BE2C (cell line): ENCODE results near the gene PRSS57.
A peak's percentile ranks its signal among the peaks of the same experiment; 100 is the strongest.
"Not testable (repeated sequence)": the region's sequence is repeated elsewhere in the genome, so short reads cannot be mapped to it uniquely, and the experiment has no call there.

ENCODE experiments used
- DNase-seq: peaks from one replicate; pipeline ENCODE4 v3.0.0-alpha.2; 2020
- H3K27me3 ChIP-seq: fragments of 250-450 bp; sonication (Bioruptor Pico); 2 replicates; pipeline ENCODE4 v1.5.1; 2020; ENCODE audit warnings: mild to moderate bottlenecking
- H3K36me3 ChIP-seq: fragments of 250-450 bp; sonication (Bioruptor Pico); 2 replicates; pipeline ENCODE4 v1.5.1; 2020; ENCODE audit warnings: mild to moderate bottlenecking
- H3K4me1 ChIP-seq: fragments of 250-450 bp; sonication (Bioruptor Pico); 2 replicates; pipeline ENCODE4 v1.5.1; 2020
- H3K4me3 ChIP-seq: 2 replicates; pipeline ENCODE4 v1.5.1; 2011; ENCODE audit warnings: low read depth, low read length
- H3K9me3 ChIP-seq: fragments of 250-450 bp; sonication (Bioruptor Pico); 2 replicates; pipeline ENCODE4 v1.5.1; 2020
- CTCF ChIP-seq: IDR thresholded peaks from 2 replicates; pipeline ENCODE4 v1.5.1; 2012; ENCODE audit warnings: mild to moderate bottlenecking, low read depth, low read length

Gene PRSS57

GRCh38 chr19:729965-730668 is 34.9 kb upstream of the PRSS57 start:
- Histone ChIP-seq H3K27me3 (no peaks in the 10 kb centered on the region), H3K4me1 (peaks cover 4% of the 10 kb centered on the region)
- TF ChIP-seq CTCF, result no peak

GRCh38 chr19:729564-729963 is 34.3 kb upstream of the PRSS57 start:
- DNase-seq, H3K4me1 ChIP-seq, H3K36me3 ChIP-seq, H3K9me3 ChIP-seq, H3K4me3 ChIP-seq, H3K27me3 ChIP-seq: not testable (repeated sequence)

More at GRCh38 chr19:729965-730668, 34.9 kb upstream of the PRSS57 start:
- DNase-seq, result no peak
- Histone ChIP-seq H3K9me3 (no peaks in the 10 kb centered on the region), H3K4me3 (no peak overlapping the region), H3K36me3 (no peaks in the 10 kb centered on the region)

DNA sequence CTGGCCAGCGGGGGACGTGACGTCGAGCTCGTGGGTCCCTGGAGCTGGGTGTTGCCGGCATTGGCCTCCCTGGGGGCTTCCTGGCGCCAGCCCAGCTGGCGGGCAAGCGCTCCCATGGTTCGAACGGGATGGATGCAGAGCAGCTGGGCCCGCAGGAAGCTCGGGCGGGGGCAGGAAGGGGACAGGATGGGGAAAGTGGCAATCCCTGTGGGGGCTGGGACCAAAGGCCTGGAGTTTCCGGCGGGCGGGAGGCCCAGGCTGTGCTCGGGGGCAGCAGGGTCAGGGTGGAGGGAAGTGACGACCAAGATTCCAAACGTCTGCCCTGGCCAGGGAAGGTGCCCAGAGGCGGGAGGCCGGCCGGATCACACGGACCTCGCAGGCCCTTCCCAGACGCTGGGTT is 32.8 kb upstream of the PRSS57 start:
- H3K4me3 ChIP-seq, result no peak overlapping the region
- peaks cover 4% of the 10 kb centered on the region for H3K4me1 ChIP-seq
- peak; percentile 75 for DNase-seq
- no peaks in the 10 kb centered on the region for H3K9me3 ChIP-seq
- no peak for TF ChIP-seq CTCF
- no peaks in the 10 kb centered on the region for H3K36me3 ChIP-seq
- no peaks in the 10 kb centered on the region for H3K27me3 ChIP-seq

DNA sequence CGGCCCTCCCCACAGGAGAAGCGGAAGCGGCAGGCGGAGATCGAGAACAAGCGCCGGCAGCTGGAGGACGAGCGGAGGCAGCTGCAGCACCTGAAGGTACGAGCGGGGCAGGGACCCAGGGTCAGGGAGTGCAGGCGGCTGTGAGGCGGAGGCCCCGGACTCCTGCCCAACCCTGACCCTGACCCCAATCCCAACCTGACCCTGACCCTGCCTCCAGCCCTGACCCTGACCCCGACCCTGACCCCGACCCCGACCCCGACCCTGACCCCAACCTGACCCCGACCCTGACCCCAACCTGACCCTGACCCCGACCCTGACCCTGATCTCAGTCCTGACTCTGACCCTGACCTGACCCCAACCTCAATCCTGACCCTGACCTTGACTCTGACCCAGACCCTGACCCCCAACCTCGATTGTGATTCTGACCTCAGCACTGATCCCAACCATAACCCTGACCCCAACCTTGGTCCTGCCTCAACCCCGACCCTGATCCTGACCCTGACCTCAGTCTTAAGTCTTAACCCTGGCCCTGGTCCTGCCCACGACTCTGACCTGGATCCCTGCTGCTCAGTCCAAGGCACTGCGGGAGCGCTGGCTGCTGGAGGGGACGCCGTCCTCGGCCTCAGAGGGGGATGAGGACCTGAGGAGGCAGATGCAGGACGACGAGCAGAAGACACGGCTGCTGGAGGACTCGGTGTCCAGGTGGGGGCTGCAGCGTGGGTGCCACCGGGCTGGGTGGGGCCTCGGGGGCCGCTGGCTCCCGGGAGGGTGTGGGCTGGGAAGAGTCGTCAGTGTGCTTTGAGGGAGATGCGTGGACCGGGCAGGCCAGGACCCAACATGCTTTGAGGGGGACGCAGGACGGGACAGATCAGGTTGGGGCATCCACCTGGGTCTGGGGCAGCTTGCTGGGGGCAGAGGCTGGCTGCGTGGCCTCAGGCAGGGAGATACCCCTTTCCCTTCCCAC is 32.0 kb upstream of the PRSS57 start:
- no peak for TF ChIP-seq CTCF
- Histone ChIP-seq H3K4me3 (no peak overlapping the region), H3K27me3 (no peaks in the 10 kb centered on the region), H3K36me3 (no peaks in the 10 kb centered on the region), H3K9me3 (no peaks in the 10 kb centered on the region), H3K4me1 (peaks cover 4% of the 10 kb centered on the region)
- no peak for DNase-seq

DNA sequence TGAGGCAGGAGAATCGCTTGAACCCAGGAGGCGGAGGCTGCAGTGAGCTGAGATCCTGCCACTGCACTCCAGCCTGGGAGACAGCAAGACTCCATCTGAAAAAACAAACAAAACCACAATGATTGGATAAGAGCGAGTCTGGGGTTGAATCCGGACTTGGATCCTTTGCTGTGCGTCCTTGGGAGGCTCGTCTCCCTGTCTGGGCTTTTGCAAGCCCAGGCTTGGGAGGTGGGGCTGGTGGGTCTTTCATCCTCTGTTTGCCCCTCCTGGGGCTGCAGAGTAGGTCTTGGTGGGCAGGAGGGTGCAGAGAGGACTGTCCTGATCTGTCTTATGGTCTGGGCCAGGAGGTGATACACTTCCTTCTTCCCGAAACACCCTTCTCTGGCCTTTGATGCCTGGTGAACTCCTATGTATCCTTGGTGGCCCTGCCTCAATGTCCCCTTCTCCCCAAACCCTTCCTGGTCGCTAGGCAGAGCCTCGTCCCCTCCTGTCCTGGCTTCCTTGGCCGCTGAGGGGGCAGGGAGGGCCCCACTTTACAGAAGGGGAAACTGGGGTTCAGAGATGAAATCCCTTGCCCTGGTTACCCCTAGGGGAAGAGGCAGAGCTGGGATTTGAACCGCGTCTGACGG is 30.3 kb upstream of the PRSS57 start:
- Histone ChIP-seq H3K9me3 (no peaks in the 10 kb centered on the region), H3K4me3 (no peak overlapping the region), H3K4me1 (peaks cover 4% of the 10 kb centered on the region), H3K27me3 (no peaks in the 10 kb centered on the region), H3K36me3 (no peaks in the 10 kb centered on the region)
- DNase-seq, result no peak
- no peak for TF ChIP-seq CTCF

GRCh38 chr19:723714-724113 is 28.5 kb upstream of the PRSS57 start:
- H3K27me3 ChIP-seq, result no peaks in the 10 kb centered on the region
- no peak for TF ChIP-seq CTCF
- no peaks in the 10 kb centered on the region for H3K9me3 ChIP-seq
- H3K4me3 ChIP-seq, result no peak overlapping the region
- peaks cover 4% of the 10 kb centered on the region for H3K4me1 ChIP-seq
- no peak for DNase-seq
- H3K36me3 ChIP-seq, result no peaks in the 10 kb centered on the region
